Loucy (cell line): ENCODE measurements around the gene MLLT10.

Source experiments
- CTCF ChIP-seq: fragments of 200-600 bp; sonication (generic); conservative IDR thresholded peaks from 2 replicates; pipeline ENCODE4 v1.5.1; 2014; ENCODE audit warnings: mild to moderate bottlenecking, antibody characterized with exemption, low read length
- EZH2phosphoT487 ChIP-seq: fragments of 200-600 bp; IDR thresholded peaks from 2 replicates; pipeline ENCODE4 v1.6.1; 2018; ENCODE audit warnings: antibody characterized with exemption, mild to moderate bottlenecking, moderate library complexity, borderline replicate concordance

GRCh38 chr10:21526860-21527597 is 7.0 kb upstream of the MLLT10 start:
- TF ChIP-seq CTCF, result no peak
- TF ChIP-seq EZH2phosphoT487, result no peak
